Measurements from ENCODE around the gene AGPAT4.

DNA sequence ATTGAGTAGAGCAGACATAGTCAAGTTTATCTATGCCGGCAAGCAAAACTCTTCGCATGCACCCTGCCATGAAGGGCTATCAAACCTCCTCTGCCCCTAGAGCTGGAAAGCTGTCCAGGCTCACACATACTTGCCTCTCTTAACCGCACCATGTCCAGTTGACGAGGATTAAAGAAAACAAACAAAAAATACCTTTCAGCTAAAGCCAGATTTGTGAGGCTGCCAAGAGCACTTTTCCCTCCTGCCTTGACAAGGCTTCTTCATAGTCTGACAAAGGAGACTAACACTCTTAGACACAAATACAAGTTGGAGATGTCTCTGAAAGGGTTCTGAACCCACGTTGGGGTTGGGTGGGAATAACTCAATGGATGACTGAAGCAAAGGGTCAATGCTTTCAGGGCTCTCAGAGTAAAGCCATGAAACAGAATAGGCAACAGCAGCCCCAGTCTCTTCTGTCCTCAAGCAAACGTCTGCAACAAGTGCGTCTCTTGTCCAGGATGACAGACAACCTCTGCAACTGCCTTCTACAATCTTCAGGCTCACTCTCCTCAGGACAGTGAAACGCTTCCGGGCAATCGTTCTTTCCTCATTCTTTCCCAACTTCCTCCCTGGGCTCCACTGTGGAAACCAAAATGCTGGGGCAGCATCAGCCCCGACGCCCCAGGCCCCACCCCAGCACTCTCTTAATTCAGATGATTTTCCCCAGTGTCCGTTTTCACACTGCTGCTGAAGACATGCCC is 57.8 kb downstream of the AGPAT4 start:
- TF ChIP-seq, protein P1, sequence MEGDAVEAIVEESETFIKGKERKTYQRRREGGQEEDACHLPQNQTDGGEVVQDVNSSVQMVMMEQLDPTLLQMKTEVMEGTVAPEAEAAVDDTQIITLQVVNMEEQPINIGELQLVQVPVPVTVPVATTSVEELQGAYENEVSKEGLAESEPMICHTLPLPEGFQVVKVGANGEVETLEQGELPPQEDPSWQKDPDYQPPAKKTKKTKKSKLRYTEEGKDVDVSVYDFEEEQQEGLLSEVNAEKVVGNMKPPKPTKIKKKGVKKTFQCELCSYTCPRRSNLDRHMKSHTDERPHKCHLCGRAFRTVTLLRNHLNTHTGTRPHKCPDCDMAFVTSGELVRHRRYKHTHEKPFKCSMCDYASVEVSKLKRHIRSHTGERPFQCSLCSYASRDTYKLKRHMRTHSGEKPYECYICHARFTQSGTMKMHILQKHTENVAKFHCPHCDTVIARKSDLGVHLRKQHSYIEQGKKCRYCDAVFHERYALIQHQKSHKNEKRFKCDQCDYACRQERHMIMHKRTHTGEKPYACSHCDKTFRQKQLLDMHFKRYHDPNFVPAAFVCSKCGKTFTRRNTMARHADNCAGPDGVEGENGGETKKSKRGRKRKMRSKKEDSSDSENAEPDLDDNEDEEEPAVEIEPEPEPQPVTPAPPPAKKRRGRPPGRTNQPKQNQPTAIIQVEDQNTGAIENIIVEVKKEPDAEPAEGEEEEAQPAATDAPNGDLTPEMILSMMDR (IDR thresholded peaks at IDR 0.05), result no peak
- no peak for TF ChIP-seq EZH2 (IDR thresholded peaks at IDR 0.05; ENCODE audit: borderline replicate concordance, insufficient read depth, low read depth, low read length, poor library complexity, severe bottlenecking)

Data from B cell (primary cell).